ENCODE data around the gene CACNG7.

Gene CACNG7

GRCh38 chr19:53983457-53984289, 74.6 kb downstream of the CACNG7 start:
- DNase-seq = no peak

- DNase-seq = no peak
These were observed 76.8 kb downstream of the CACNG7 start for GRCh38 chr19:53985863-53986262.

- no peak for DNase-seq
These were observed 79.9 kb downstream of the CACNG7 start for GRCh38 chr19:53988981-53989380.

- DNase-seq = no peak
These were observed 80.8 kb downstream of the CACNG7 start for GRCh38 chr19:53989600-53990533.

GRCh38 chr19:53991224-53992113, 82.4 kb downstream of the CACNG7 start, which contains the start of gene CACNG6:
TSS of gene CACNG6 (plus strand) at chr19:53991637. CDS start at chr19:53992878, 1,241 bp downstream.
- no peak for DNase-seq

- no peak for DNase-seq
These were observed 83.1 kb downstream of the CACNG7 start for GRCh38 chr19:53992211-53992610.

- DNase-seq = no peak
These were observed 83.7 kb downstream of the CACNG7 start for GRCh38 chr19:53992815-53993214.

- no peak for DNase-seq
These were observed 84.4 kb downstream of the CACNG7 start for GRCh38 chr19:53993448-53993847.

Measured in activated CD4-positive, alpha-beta T cell treated with anti-CD3 and anti-CD28 coated beads, Interleukin-10, Interleukin-2, amounts not matched to agents 100 ng/mL and 50 ng/mL, durations not matched to agents 16 hours and 8 hours (primary cell).